ENCODE measurements around the gene RPS19. TPM values are rescaled to one million over a fixed set of nuclear protein-coding genes. Genes with fewer than 3 reads are reported as not detected.

Gene RPS19
- total RNA-seq, 1 experiment from 2014 or later = 1,830 TPM

DNA sequence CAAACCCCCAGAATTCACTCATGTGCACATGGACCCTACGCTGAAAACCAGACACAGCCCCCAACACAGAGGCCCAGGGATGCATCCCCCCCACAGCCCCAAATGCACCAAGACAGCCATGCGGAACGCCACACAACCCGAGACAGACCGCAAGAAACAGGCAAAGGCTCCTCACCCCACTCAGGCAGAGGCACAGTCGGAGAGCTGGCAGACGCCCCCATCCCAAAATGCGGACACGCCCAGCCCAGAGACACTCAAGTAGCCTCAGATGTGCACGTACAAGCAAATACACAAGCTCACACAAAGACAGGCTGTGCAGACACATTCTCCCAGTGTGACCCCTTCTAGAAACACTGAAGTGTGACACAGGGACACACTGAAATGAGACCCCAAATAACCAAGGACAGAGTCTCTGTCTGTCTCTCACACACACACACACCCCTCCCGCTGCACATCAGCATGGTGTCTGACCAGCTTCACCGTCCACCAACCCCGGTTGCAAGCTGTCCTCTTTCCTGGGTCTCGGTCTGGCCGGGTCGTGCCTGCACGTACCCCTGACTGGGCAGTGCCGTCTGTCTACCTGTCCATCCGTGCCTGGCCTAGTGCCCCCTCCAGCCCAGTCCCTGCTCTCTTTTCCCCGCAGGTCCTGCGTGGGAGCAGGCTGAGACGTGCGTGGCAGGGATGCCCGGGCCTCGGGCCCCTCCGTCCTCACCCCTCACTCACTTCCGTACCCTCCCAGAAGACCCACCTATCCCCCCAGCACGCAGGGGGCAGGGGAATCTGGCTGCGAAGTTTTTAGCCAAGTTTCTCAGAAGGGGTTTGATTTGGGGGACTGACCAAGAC, 52.1 kb downstream of the RPS19 start:
- Histone ChIP-seq H3K4me3 (ENCODE audit: low read length) (no peak overlapping the region), H3K4me1 (ENCODE audit: insufficient read depth, low read length) (no peaks in the 10 kb centered on the region), H3K27me3 (ENCODE audit: low read length) (peaks cover 28% of the 10 kb centered on the region), H3K9me2 (replicated peaks; ENCODE audit: low read length) (no peaks in the 10 kb centered on the region), H3K36me3 (ENCODE audit: low read depth, low read length) (no peaks in the 10 kb centered on the region), H4K20me1 (ENCODE audit: low read length) (no peaks in the 10 kb centered on the region), H3F3A (ENCODE audit: low read length, unreplicated experiment) (no peaks in the 10 kb centered on the region), H3K9ac (ENCODE audit: low read length) (no peak overlapping the region), H3K4me2 (ENCODE audit: low read length) (no peak overlapping the region), H3K9me3 (ENCODE audit: low read length) (no peaks in the 10 kb centered on the region), H2AFZ (ENCODE audit: low read length) (no peak overlapping the region), H3K27ac (ENCODE audit: low read length) (no peak overlapping the region), H3K79me2 (ENCODE audit: low read length) (no peaks in the 10 kb centered on the region)
- intact Hi-C loops (cut with micrococcal nuclease) = no loop called here
- BruUV-seq (replicated peaks) = no TSS peak
- ATAC-seq = no peak
- POLR2A ChIA-PET (ENCODE audit: unreplicated experiment) = no interaction called here
- CTCF ChIA-PET = no interaction called here
- no peak for DNase-seq
- no peak for TF ChIP-seq EZH2 (IDR thresholded peaks at IDR 0.05; ENCODE audit: low read length, unreplicated experiment)
- TF ChIP-seq, protein P1, sequence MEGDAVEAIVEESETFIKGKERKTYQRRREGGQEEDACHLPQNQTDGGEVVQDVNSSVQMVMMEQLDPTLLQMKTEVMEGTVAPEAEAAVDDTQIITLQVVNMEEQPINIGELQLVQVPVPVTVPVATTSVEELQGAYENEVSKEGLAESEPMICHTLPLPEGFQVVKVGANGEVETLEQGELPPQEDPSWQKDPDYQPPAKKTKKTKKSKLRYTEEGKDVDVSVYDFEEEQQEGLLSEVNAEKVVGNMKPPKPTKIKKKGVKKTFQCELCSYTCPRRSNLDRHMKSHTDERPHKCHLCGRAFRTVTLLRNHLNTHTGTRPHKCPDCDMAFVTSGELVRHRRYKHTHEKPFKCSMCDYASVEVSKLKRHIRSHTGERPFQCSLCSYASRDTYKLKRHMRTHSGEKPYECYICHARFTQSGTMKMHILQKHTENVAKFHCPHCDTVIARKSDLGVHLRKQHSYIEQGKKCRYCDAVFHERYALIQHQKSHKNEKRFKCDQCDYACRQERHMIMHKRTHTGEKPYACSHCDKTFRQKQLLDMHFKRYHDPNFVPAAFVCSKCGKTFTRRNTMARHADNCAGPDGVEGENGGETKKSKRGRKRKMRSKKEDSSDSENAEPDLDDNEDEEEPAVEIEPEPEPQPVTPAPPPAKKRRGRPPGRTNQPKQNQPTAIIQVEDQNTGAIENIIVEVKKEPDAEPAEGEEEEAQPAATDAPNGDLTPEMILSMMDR (conservative IDR thresholded peaks at IDR 0.05; ENCODE audit: low read depth, low read length) = no peak
- no peak for TF ChIP-seq EZH2phosphoT487 (IDR thresholded peaks at IDR 0.05; ENCODE audit: borderline replicate concordance, low read length)

- POLR2A ChIA-PET (ENCODE audit: unreplicated experiment) = no interaction called here
- no peaks in the 10 kb centered on the region for H3F3A ChIP-seq (ENCODE audit: low read length, unreplicated experiment)
- H3K9ac ChIP-seq (ENCODE audit: low read length) = no peak overlapping the region
- BruUV-seq (replicated peaks) = no TSS peak
- H3K4me2 ChIP-seq (ENCODE audit: low read length) = no peak overlapping the region
- H3K27me3 ChIP-seq (ENCODE audit: low read length) = peaks cover 28% of the 10 kb centered on the region
- H2AFZ ChIP-seq (ENCODE audit: low read length) = no peak overlapping the region
- H3K27ac ChIP-seq (ENCODE audit: low read length) = no peak overlapping the region
- no peaks in the 10 kb centered on the region for H3K79me2 ChIP-seq (ENCODE audit: low read length)
- ATAC-seq (peak; percentile 16; the same call in 1 of the 2 replicates), DNase-seq (no peak)
- no peaks in the 10 kb centered on the region for H3K9me2 ChIP-seq (replicated peaks; ENCODE audit: low read length)
- no peaks in the 10 kb centered on the region for H3K4me1 ChIP-seq (ENCODE audit: insufficient read depth, low read length)
- H3K36me3 ChIP-seq (ENCODE audit: low read depth, low read length) = no peaks in the 10 kb centered on the region
- H3K9me3 ChIP-seq (ENCODE audit: low read length) = no peaks in the 10 kb centered on the region
- H3K4me3 ChIP-seq (ENCODE audit: low read length) = no peak overlapping the region
- TF ChIP-seq, protein P1 (conservative IDR thresholded peaks at IDR 0.05; ENCODE audit: low read depth, low read length) = no peak
- TF ChIP-seq EZH2phosphoT487 (IDR thresholded peaks at IDR 0.05; ENCODE audit: borderline replicate concordance, low read length) (no peak), EZH2 (IDR thresholded peaks at IDR 0.05; ENCODE audit: low read length, unreplicated experiment) (no peak)
- no peaks in the 10 kb centered on the region for H4K20me1 ChIP-seq (ENCODE audit: low read length)
- intact Hi-C loops (cut with micrococcal nuclease) = no loop called here
- CTCF ChIA-PET = no interaction called here
Observed at GRCh38 chr19:41912899-41913537, 53.0 kb downstream of the RPS19 start.

All from PC-3 (cell line).